Activated T-helper 1 cell treated with anti-CD3 and anti-CD28 coated beads, Interleukin-2, amount 50 U/mL, for 16 hours (primary cell): ENCODE data around the gene NLRP4.
"Not testable (repeated sequence)": the region's sequence is repeated elsewhere in the genome, so short reads cannot be mapped to it uniquely, and the experiment has no call there.

Source experiments
- DNase-seq, 2 donors: peaks; one replicate each; pipeline ENCODE4 v3.0.0-alpha.2; 2020; ENCODE audit warnings: low read depth in 1 of 2, low spot score in 1 of 2

The NLRP4 gene

GRCh38 chr19:55870736-55871135, 34.4 kb downstream of the NLRP4 start:
- DNase-seq: no peak

GRCh38 chr19:55877211-55877610, 40.9 kb downstream of the NLRP4 start:
- no peak for DNase-seq

GRCh38 chr19:55882626-55883025, 46.3 kb downstream of the NLRP4 start:
- no peak for DNase-seq

GRCh38 chr19:55898911-55899310, 62.6 kb downstream of the NLRP4 start:
- no peak for DNase-seq

GRCh38 chr19:55901369-55902079, 65.2 kb downstream of the NLRP4 start:
- no peak for DNase-seq

- no peak for DNase-seq
Observed at GRCh38 chr19:55902080-55902751, 65.9 kb downstream of the NLRP4 start.

- DNase-seq: no peak
Observed at GRCh38 chr19:55907286-55907685, 70.9 kb downstream of the NLRP4 start.

GRCh38 chr19:55907746-55908145, 71.4 kb downstream of the NLRP4 start:
- DNase-seq: no peak

GRCh38 chr19:55909801-55910200, 73.5 kb downstream of the NLRP4 start:
- no peak for DNase-seq

- no peak for DNase-seq
Observed at GRCh38 chr19:55912916-55913315, 76.6 kb downstream of the NLRP4 start.

GRCh38 chr19:55913643-55914268, 77.4 kb downstream of the NLRP4 start:
- DNase-seq: no peak

- no peak for DNase-seq
Observed at GRCh38 chr19:55923556-55923955, 87.2 kb downstream of the NLRP4 start.

- no peak for DNase-seq
Observed at GRCh38 chr19:55927991-55928390, 91.7 kb downstream of the NLRP4 start.

- DNase-seq: not testable (repeated sequence)
Observed at GRCh38 chr19:55929258-55929657, 92.9 kb downstream of the NLRP4 start.

- DNase-seq: no peak
Observed at GRCh38 chr19:55930996-55931515, 94.7 kb downstream of the NLRP4 start.
